SK-N-SH treated with all-trans-retinoic acid at 6 μM for 48 hours (cell line): ENCODE results near the gene MAN1A1.

Experiments
- CREB5 ChIP-seq: fragments of 250-450 bp; sonication (Bioruptor Pico); IDR thresholded peaks from 2 replicates; pipeline ENCODE4 v1.5.1; 2020; ENCODE audit warnings: low read depth, mild to moderate bottlenecking, moderate library complexity
- CSRNP3 ChIP-seq: fragments of 250-450 bp; sonication (Bioruptor Pico); IDR thresholded peaks from 2 replicates; pipeline ENCODE4 v1.5.1; 2021; ENCODE audit warnings: mild to moderate bottlenecking, moderate library complexity
- ESRRG ChIP-seq: fragments of 250-450 bp; sonication (Bioruptor Pico); IDR thresholded peaks from 2 replicates; pipeline ENCODE4 v1.6.1; 2021; ENCODE audit warnings: mild to moderate bottlenecking
- GLIS3 ChIP-seq: fragments of 250-450 bp; sonication (Bioruptor Pico); IDR thresholded peaks from 2 replicates; pipeline ENCODE4 v1.5.0; 2020; ENCODE audit warnings: mild to moderate bottlenecking, moderate library complexity
- PATZ1 ChIP-seq: fragments of 250-450 bp; sonication (Bioruptor Pico); IDR thresholded peaks from 2 replicates; pipeline ENCODE4 v1.8.0; 2020; ENCODE audit warnings: mild to moderate bottlenecking, moderate library complexity, borderline replicate concordance
- POU6F1 ChIP-seq: fragments of 250-450 bp; sonication (Bioruptor Pico); IDR thresholded peaks from 2 replicates; pipeline ENCODE4 v1.8.0; 2021; ENCODE audit warnings: low read depth, mild to moderate bottlenecking, moderate library complexity, borderline replicate concordance
- RARB ChIP-seq: fragments of 250-450 bp; sonication (Bioruptor Pico); IDR thresholded peaks from 2 replicates; pipeline ENCODE4 v1.8.0; 2021; ENCODE audit warnings: mild to moderate bottlenecking, moderate library complexity
- SNAI2 ChIP-seq: fragments of 250-450 bp; sonication (Bioruptor Pico); IDR thresholded peaks from 2 replicates; pipeline ENCODE4 v1.5.0; 2020; ENCODE audit warnings: mild to moderate bottlenecking, moderate library complexity
- TOX ChIP-seq: fragments of 250-450 bp; sonication (Bioruptor Pico); IDR thresholded peaks from 2 replicates; pipeline ENCODE4 v1.8.0; 2021; ENCODE audit warnings: mild to moderate bottlenecking, moderate library complexity, borderline replicate concordance
- TSHZ2 ChIP-seq: fragments of 250-450 bp; sonication (Bioruptor Pico); IDR thresholded peaks from 2 replicates; pipeline ENCODE4 v1.5.0; 2020; ENCODE audit warnings: mild to moderate bottlenecking, moderate library complexity
- ZC3H10 ChIP-seq: fragments of 250-450 bp; sonication (Bioruptor Pico); IDR thresholded peaks from 2 replicates; pipeline ENCODE4 v1.5.1; 2021; ENCODE audit warnings: mild to moderate bottlenecking, moderate library complexity
- ZFP30 ChIP-seq: fragments of 450-650 bp; formaldehyde crosslinking; IDR thresholded peaks from 2 replicates; pipeline ENCODE4 v1.5.0; 2022; ENCODE audit warnings: mild to moderate bottlenecking, moderate library complexity
- ZNF70 ChIP-seq: fragments of 450-650 bp; formaldehyde crosslinking; IDR thresholded peaks from 2 replicates; pipeline ENCODE4 v1.5.0; 2020; ENCODE audit warnings: mild to moderate bottlenecking, moderate library complexity
- ZNF8 ChIP-seq: fragments of 450-650 bp; formaldehyde crosslinking; IDR thresholded peaks from 2 replicates; pipeline ENCODE4 v1.5.0; 2020; ENCODE audit warnings: mild to moderate bottlenecking, moderate library complexity

- TF ChIP-seq CSRNP3 = no peak
- TF ChIP-seq RARB (CRISPR knock-in tag) = no peak
- TF ChIP-seq TSHZ2 (CRISPR knock-in tag) = no peak
- no peak for TF ChIP-seq PATZ1 (CRISPR knock-in tag)
- TF ChIP-seq ZFP30 (CRISPR knock-in tag) = no peak
- no peak for TF ChIP-seq SNAI2 (CRISPR knock-in tag)
- TF ChIP-seq ZNF70 (CRISPR knock-in tag) = no peak
- no peak for TF ChIP-seq CREB5 (CRISPR knock-in tag)
- no peak for TF ChIP-seq POU6F1
- no peak for TF ChIP-seq ZNF8
- TF ChIP-seq TOX (CRISPR knock-in tag) = no peak
- TF ChIP-seq ZC3H10 (CRISPR knock-in tag) = no peak
- TF ChIP-seq GLIS3 (CRISPR knock-in tag) = no peak
- no peak for TF ChIP-seq ESRRG (CRISPR knock-in tag)
Measured at GRCh38 chr6:119256978-119257462, 92.5 kb downstream of the MAN1A1 start.
